Measurements from ENCODE around the gene PCA3.

DNA sequence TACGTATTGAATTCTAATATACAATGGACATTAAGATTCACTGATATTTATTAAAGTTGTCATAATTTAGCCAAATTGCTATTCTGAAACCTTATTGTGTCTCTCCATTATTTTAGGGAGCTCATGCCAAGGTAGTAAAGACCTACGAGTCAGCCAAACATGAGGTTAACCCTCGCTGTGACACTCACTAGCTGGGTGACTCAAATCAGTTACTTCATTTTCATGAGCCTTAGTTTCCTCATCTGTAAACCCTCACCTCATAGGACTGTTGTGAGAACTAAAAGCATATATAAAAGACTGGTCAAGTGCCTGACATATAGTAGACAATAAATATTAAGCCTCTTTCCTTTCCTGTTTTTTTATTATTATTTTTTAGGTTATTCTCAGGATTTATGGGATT, 44.0 kb upstream of the PCA3 start:
- TF ChIP-seq EZH2 (IDR thresholded peaks at IDR 0.05; ENCODE audit: borderline replicate concordance, low read depth, low read length, severe bottlenecking) (no peak), POLR2AphosphoS5 (IDR thresholded peaks at IDR 0.05; ENCODE audit: insufficient read depth, low read depth, low read length) (no peak), POLR2A (IDR thresholded peaks at IDR 0.05; ENCODE audit: low read depth, low read length) (no peak), MYC (IDR thresholded peaks at IDR 0.05; ENCODE audit: low read depth, low read length) (no peak), JUN (IDR thresholded peaks at IDR 0.05; ENCODE audit: borderline replicate concordance, insufficient read depth, insufficient read length, low read depth) (no peak)
- TF ChIP-seq, protein P1, sequence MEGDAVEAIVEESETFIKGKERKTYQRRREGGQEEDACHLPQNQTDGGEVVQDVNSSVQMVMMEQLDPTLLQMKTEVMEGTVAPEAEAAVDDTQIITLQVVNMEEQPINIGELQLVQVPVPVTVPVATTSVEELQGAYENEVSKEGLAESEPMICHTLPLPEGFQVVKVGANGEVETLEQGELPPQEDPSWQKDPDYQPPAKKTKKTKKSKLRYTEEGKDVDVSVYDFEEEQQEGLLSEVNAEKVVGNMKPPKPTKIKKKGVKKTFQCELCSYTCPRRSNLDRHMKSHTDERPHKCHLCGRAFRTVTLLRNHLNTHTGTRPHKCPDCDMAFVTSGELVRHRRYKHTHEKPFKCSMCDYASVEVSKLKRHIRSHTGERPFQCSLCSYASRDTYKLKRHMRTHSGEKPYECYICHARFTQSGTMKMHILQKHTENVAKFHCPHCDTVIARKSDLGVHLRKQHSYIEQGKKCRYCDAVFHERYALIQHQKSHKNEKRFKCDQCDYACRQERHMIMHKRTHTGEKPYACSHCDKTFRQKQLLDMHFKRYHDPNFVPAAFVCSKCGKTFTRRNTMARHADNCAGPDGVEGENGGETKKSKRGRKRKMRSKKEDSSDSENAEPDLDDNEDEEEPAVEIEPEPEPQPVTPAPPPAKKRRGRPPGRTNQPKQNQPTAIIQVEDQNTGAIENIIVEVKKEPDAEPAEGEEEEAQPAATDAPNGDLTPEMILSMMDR (IDR thresholded peaks at IDR 0.05; ENCODE audit: extremely low read depth in 1 of 2, insufficient read depth in 1 of 2, low read depth in 1 of 2, low read length in 2 of 2), result no peak
- TF ChIP-seq, protein P2, sequence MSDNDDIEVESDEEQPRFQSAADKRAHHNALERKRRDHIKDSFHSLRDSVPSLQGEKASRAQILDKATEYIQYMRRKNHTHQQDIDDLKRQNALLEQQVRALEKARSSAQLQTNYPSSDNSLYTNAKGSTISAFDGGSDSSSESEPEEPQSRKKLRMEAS (IDR thresholded peaks at IDR 0.05; ENCODE audit: insufficient read depth, insufficient read length), result no peak

Measured in endothelial cell of umbilical vein (primary cell).